Keratinocyte (primary cell): ENCODE data around the gene PAX2. TPM values are rescaled to one million over a fixed set of nuclear protein-coding genes. Genes with fewer than 3 reads are reported as not detected.

ENCODE experiments used
- DNase-seq: peaks from one replicate; pipeline ENCODE4 v3.0.0-alpha.2; 2011; ENCODE audit warnings: low read depth, missing footprints, low spot score
- FAIRE-seq: peaks from 2 replicates; lab custom pipeline; 2011; peaks lifted over from hg19 to GRCh38; lab: Jason Lieb, UNC
- H2AFZ ChIP-seq: 2 replicates; pipeline ENCODE4 v1.6.0; 2012; ENCODE audit warnings: low read length, control low read depth, inconsistent platforms; ENCODE audit not compliant: control insufficient read depth
- H3K27ac ChIP-seq: 2 replicates; pipeline ENCODE4 v1.5.1; 2011; ENCODE audit warnings: low read length; ENCODE audit not compliant: control insufficient read depth, insufficient read depth
- H3K27me3 ChIP-seq: 3 replicates; pipeline ENCODE4 v1.6.0; 2011; ENCODE audit warnings: low read length; ENCODE audit not compliant: control insufficient read depth, insufficient read depth; ENCODE audit errors: extremely low read depth
- H3K36me3 ChIP-seq, 2 experiments: 2 replicates in 1 of 2; 3 replicates in 1 of 2; pipeline ENCODE4 v1.5.1; 2011; ENCODE audit warnings: low read length in 2 of 2, mild to moderate bottlenecking in 1 of 2; ENCODE audit not compliant: control insufficient read depth in 2 of 2, insufficient read depth in 2 of 2; ENCODE audit errors: extremely low read depth in 1 of 2
- H3K4me1 ChIP-seq: 3 replicates; pipeline ENCODE4 v1.5.1; 2011; ENCODE audit warnings: low read length; ENCODE audit not compliant: control insufficient read depth, insufficient read depth; ENCODE audit errors: extremely low read depth
- H3K4me2 ChIP-seq: 3 replicates; pipeline ENCODE4 v1.6.0; 2011; ENCODE audit warnings: low read depth, low read length; ENCODE audit not compliant: control insufficient read depth, insufficient read depth; ENCODE audit errors: extremely low read depth
- H3K4me3 ChIP-seq, 3 experiments: fragments of 200-600 bp in 1 of 3; sonication (generic) in 1 of 3; 2 replicates in 2 of 3; 3 replicates in 1 of 3; pipeline ENCODE4 v1.5.1; 2011 to 2016; ENCODE audit warnings: low read length in 3 of 3, mild to moderate bottlenecking in 3 of 3, control low read depth in 2 of 3, inconsistent platforms in 1 of 3, low read depth in 1 of 3, mixed read lengths in 1 of 3, mixed run types in 1 of 3, moderate library complexity in 1 of 3; ENCODE audit not compliant: control insufficient read depth in 2 of 3, insufficient read depth in 2 of 3; ENCODE audit errors: extremely low read depth in 1 of 3
- H3K79me2 ChIP-seq: 2 replicates; pipeline ENCODE4 v1.6.0; 2012; ENCODE audit warnings: low read length; ENCODE audit not compliant: control insufficient read depth, insufficient read depth
- H3K9ac ChIP-seq: 3 replicates; pipeline ENCODE4 v1.6.0; 2011; ENCODE audit warnings: low read length; ENCODE audit not compliant: control insufficient read depth, insufficient read depth; ENCODE audit errors: extremely low read depth
- H3K9me1 ChIP-seq: 3 replicates; pipeline ENCODE4 v1.6.0; 2011; ENCODE audit warnings: low read length; ENCODE audit not compliant: control insufficient read depth, insufficient read depth; ENCODE audit errors: extremely low read depth
- H3K9me3 ChIP-seq: 2 replicates; pipeline ENCODE4 v1.5.1; 2012; ENCODE audit warnings: low read depth, low read length; ENCODE audit not compliant: control insufficient read depth
- H4K20me1 ChIP-seq: 3 replicates; pipeline ENCODE4 v1.6.0; 2011; ENCODE audit warnings: low read length; ENCODE audit not compliant: control insufficient read depth, insufficient read depth; ENCODE audit errors: extremely low read depth
- EZH2 ChIP-seq: IDR thresholded peaks from one replicate; pipeline ENCODE4 v1.6.1; 2012; ENCODE audit warnings: inconsistent platforms, mild to moderate bottlenecking, low read length, moderate library complexity
- dilution Hi-C: fragments of 300-500 bp; cut with MboI; formaldehyde crosslinking; loops from one replicate; pipeline ENCODE4 v1.7.0; 2020; ENCODE audit warnings: low sequenced_read_pairs; ENCODE audit not compliant: extremely low pct_ligation_motif_present
- polyA plus RNA-seq, 5 experiments: library from polyadenylated mRNA; depleted of rRNA in 3 of 5; stranded (reverse) in 3 of 5; stranded (forward) in 1 of 5; unstranded in 1 of 5; fragments of >200 nt; gene quantifications; 1 replicate in 1 of 5; 2 replicates in 3 of 5; 3 replicates in 1 of 5; pipeline versions ENCODE4 v1.2.1 to v1.2.3, GENCODE V29; 2011 to 2012; ENCODE audit warnings: missing spikeins in 2 of 5, low read depth in 1 of 5, low replicate concordance in 1 of 5
- TF ChIP-seq, protein P1 (sequence below), 3 experiments: IDR thresholded peaks in 1 of 3; conservative IDR thresholded peaks in 1 of 3; optimal IDR thresholded peaks in 1 of 3; 2 replicates in 2 of 3; 3 replicates in 1 of 3; pipeline versions ENCODE3 to v1.5.1; 2011; ENCODE audit warnings: low read length in 3 of 3, mild to moderate bottlenecking in 3 of 3, moderate library complexity in 2 of 3, control low read depth in 1 of 3, inconsistent platforms in 1 of 3; ENCODE audit not compliant: insufficient read depth in 2 of 3; ENCODE audit errors: extremely low read depth in 1 of 3

PAX2 gene
- polyA plus RNA-seq, 1 donor (not counting 4 experiments of a cell fraction or from before 2014, with no cell fraction given): not detected

DNA sequence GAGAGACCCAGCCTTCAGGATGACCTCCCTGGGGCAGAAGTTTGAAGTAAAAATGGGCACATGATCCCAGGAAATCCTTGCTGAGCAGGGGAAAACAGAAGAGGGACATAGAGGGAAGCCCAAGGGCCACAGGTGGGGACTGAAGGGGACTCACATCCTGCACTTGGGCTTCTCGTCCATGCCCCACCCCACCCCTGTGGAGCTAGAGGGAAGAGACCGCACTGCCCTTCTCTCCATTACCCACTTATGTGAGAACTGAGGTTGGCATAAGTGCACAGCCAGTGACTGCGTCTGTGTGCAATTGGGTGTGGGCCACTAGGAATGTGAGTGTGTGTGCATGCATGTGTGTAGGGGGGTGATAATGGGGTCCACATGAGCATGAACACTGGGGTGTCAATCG, 124.0 kb downstream of the PAX2 start:
- H3K27me3 ChIP-seq: peaks cover 33% of the 10 kb centered on the region
- dilution Hi-C loops: no loop called here
- FAIRE-seq: no peak

DNA sequence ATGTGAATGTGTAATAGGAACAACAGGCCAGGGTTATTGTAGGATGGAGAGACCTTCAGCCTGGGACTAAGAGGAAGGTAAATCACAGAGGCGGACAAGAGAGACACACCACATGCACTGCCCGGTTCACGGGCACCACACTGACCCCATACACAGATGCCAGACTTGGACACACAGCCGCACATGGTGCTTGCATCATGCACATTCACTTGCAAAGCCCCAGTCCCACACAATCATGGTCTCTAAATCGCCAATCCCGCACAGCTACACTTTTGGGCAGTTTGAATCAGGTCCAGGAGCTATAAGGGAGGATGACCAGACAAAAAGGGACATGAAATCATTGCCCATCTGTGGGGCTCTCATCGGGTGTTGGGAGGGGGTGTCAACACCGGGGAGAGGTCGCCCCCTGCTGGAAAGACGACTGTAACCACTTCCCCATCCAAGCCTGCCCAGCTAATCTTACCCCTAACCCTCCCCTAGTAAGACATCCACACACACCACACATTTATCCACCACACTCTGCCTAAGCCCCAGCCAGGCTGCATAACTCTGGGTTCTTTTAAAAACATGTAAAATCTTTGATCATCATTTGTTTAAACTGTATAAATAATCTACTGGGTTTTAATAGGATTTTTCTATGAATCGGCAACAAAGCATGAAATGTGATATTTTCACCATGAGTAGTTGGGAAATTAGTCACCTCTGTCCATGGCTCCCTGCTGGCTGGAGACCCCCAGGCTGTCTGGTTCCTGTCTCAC, 126.8 kb downstream of the PAX2 start:
- DNase-seq (no peak), FAIRE-seq (no peak)
- Histone ChIP-seq H3K4me3 (no peak overlapping the region), H3K4me1 (no peaks in the 10 kb centered on the region), H3K36me3 (no peaks in the 10 kb centered on the region), H3K9ac (no peak overlapping the region), H4K20me1 (peaks cover 3% of the 10 kb centered on the region), H3K9me3 (no peaks in the 10 kb centered on the region), H3K27me3 (peaks cover 18% of the 10 kb centered on the region), H2AFZ (no peak overlapping the region), H3K9me1 (no peaks in the 10 kb centered on the region), H3K4me2 (no peak overlapping the region), H3K79me2 (no peaks in the 10 kb centered on the region), H3K27ac (no peak overlapping the region)
- no peak for TF ChIP-seq EZH2
- TF ChIP-seq, protein P1, sequence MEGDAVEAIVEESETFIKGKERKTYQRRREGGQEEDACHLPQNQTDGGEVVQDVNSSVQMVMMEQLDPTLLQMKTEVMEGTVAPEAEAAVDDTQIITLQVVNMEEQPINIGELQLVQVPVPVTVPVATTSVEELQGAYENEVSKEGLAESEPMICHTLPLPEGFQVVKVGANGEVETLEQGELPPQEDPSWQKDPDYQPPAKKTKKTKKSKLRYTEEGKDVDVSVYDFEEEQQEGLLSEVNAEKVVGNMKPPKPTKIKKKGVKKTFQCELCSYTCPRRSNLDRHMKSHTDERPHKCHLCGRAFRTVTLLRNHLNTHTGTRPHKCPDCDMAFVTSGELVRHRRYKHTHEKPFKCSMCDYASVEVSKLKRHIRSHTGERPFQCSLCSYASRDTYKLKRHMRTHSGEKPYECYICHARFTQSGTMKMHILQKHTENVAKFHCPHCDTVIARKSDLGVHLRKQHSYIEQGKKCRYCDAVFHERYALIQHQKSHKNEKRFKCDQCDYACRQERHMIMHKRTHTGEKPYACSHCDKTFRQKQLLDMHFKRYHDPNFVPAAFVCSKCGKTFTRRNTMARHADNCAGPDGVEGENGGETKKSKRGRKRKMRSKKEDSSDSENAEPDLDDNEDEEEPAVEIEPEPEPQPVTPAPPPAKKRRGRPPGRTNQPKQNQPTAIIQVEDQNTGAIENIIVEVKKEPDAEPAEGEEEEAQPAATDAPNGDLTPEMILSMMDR (optimal IDR thresholded peaks at IDR 0.05 in 1 of 3, IDR thresholded peaks at IDR 0.05 in 1 of 3, conservative IDR thresholded peaks at IDR 0.05 in 1 of 3; ENCODE audit: extremely low read depth in 1 of 3, insufficient read depth in 2 of 3, low read length in 3 of 3): peak; percentile 56 to 87 (median 71)
- dilution Hi-C loops: no loop called here

More for the DNA sequence above, 124.0 kb downstream of the PAX2 start:
- DNase-seq: no peak
- Histone ChIP-seq H3K9me1 (no peaks in the 10 kb centered on the region), H3K4me3 (no peak overlapping the region), H4K20me1 (peaks cover 3% of the 10 kb centered on the region), H2AFZ (no peak overlapping the region), H3K9me3 (no peaks in the 10 kb centered on the region), H3K36me3 (no peaks in the 10 kb centered on the region), H3K9ac (no peak overlapping the region), H3K27ac (no peak overlapping the region), H3K4me1 (no peaks in the 10 kb centered on the region), H3K4me2 (no peak overlapping the region), H3K79me2 (no peaks in the 10 kb centered on the region)
- no peak for TF ChIP-seq EZH2
- TF ChIP-seq, protein P1 (optimal IDR thresholded peaks at IDR 0.05 in 1 of 3, IDR thresholded peaks at IDR 0.05 in 1 of 3, conservative IDR thresholded peaks at IDR 0.05 in 1 of 3; ENCODE audit: extremely low read depth in 1 of 3, insufficient read depth in 2 of 3, low read length in 3 of 3): no peak
